Measurements from ENCODE around the gene TCL1B. TPM values are rescaled to one million over a fixed set of nuclear protein-coding genes. Genes with fewer than 3 reads are reported as not detected.

The TCL1B gene
- total RNA-seq, 3 donors from 2014 or later = not detected

DNA sequence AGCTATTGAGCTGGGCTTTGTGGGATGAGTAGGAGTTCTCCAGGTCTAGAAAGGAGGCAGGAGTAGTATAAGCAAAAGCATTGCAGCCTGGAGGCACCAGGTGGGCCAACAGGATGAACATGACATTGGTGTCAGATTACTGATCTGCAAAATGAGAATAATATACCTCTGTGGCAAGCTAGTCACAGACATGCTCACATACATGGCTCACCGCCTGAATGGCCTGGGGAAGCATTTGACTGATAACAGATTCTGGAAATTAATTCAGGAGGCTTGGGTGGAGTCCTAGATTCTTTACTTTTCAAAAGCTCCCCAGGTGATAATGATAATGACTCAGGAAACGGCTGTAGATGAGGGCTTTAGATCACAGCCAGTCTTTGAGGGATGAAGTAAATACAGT lies 709 bp downstream of the TCL1B start:
- intact Hi-C loops (cut with DNase I; ENCODE audit: low total_unique reads) = no loop called here
- Histone ChIP-seq H3K36me3 (no peaks in the 10 kb centered on the region), H3K27ac (no peak overlapping the region), H3K27me3 (peaks cover 0 to 19% of the 10 kb centered on the region in 2 donors), H3K4me1 (no peaks in the 10 kb centered on the region), H3K9me3 (no peaks in the 10 kb centered on the region), H3K4me3 (no peak overlapping the region)
- DNase-seq (ENCODE audit: low spot score in 2 of 2) = no peak
- no peak for TF ChIP-seq POLR2AphosphoS5 (IDR thresholded peaks at IDR 0.05)
- TF ChIP-seq POLR2A (IDR thresholded peaks at IDR 0.05) = no peak
- TF ChIP-seq, protein P1, sequence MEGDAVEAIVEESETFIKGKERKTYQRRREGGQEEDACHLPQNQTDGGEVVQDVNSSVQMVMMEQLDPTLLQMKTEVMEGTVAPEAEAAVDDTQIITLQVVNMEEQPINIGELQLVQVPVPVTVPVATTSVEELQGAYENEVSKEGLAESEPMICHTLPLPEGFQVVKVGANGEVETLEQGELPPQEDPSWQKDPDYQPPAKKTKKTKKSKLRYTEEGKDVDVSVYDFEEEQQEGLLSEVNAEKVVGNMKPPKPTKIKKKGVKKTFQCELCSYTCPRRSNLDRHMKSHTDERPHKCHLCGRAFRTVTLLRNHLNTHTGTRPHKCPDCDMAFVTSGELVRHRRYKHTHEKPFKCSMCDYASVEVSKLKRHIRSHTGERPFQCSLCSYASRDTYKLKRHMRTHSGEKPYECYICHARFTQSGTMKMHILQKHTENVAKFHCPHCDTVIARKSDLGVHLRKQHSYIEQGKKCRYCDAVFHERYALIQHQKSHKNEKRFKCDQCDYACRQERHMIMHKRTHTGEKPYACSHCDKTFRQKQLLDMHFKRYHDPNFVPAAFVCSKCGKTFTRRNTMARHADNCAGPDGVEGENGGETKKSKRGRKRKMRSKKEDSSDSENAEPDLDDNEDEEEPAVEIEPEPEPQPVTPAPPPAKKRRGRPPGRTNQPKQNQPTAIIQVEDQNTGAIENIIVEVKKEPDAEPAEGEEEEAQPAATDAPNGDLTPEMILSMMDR (IDR thresholded peaks at IDR 0.05) = no peak

DNA sequence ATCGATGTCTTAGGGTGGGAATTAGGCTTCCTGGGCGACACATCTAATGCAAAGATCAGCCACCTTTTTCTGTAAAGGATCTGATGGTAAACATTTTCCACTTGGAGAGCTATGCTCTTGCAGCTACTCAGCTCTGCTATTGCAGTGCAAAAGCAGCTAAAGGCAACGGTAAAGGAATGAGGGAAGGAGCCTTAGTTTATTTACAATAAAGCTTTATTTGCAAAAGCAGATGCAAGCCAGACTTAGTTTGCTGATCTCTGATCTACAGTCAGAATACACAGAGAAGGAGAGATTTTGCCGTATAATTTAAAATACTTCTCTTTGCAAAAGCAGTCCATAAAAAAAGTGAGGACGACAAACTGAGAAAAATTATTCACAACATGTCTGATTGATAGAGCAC lies 3.2 kb downstream of the TCL1B start:
- H3K4me3 ChIP-seq = no peak overlapping the region
- no peak overlapping the region for H3K27ac ChIP-seq
- H3K9me3 ChIP-seq = no peaks in the 10 kb centered on the region
- peaks cover 0 to 27% of the 10 kb centered on the region in 2 donors for H3K27me3 ChIP-seq
- no peak for DNase-seq (ENCODE audit: low spot score in 2 of 2)
- TF ChIP-seq, protein P1 (IDR thresholded peaks at IDR 0.05) = no peak
- TF ChIP-seq POLR2A (IDR thresholded peaks at IDR 0.05) = no peak
- TF ChIP-seq POLR2AphosphoS5 (IDR thresholded peaks at IDR 0.05) = no peak
- no peaks in the 10 kb centered on the region for H3K4me1 ChIP-seq
- H3K36me3 ChIP-seq = no peaks in the 10 kb centered on the region
- intact Hi-C loops (cut with DNase I; ENCODE audit: low total_unique reads) = no loop called here

DNA sequence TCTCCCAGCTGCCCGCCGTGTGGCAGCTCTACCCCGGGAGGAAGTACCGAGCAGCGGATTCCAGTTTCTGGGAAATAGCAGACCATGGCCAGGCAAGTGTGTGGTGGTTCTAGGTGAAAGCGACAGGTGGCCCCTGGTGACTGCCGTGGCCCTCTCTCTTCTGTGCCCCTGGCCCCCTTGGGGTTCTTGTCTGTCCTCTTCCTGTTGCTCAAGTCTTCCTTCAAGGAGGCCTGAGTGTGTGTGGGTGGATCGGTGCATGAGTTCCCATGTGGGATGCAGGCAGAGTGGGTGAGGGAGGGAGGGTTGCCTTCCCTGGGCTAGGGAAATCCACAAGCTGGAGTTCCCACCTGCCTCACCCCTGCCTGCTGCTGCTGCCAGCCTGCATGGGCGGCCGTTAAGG lies 4.6 kb downstream of the TCL1B start:
- H3K9me3 ChIP-seq = no peaks in the 10 kb centered on the region

DNA sequence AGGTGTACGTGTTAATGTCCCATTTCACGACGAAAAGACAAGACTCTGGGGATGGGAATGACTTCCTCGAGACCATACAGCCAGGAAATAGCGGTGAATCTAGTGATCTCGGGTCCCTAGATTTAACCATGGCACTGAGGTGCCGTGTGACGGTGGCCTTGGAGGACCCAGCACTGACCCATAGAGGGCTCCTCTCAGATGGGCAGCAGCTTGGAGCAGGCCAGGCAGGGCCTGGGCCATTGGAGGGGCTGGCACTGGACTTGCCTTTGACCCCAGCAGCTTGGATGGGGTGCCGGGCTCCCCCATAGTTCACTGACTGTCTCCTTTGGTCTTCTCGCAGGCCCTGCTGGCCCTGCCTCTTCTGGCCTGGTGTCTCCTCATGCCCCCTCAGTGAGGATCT lies 5.4 kb downstream of the TCL1B start:
- intact Hi-C loops (cut with DNase I; ENCODE audit: low total_unique reads) = loop anchor here (5.0 kb wide), 1 partner anchor 1929 kb away; no protein-coding TSS in a partner anchor
- DNase-seq (ENCODE audit: low spot score in 2 of 2) = no peak
- peaks cover 0 to 21% of the 10 kb centered on the region in 2 donors for H3K27me3 ChIP-seq
- TF ChIP-seq, protein P1 (IDR thresholded peaks at IDR 0.05) = no peak
- TF ChIP-seq POLR2AphosphoS5 (IDR thresholded peaks at IDR 0.05) (no peak), POLR2A (IDR thresholded peaks at IDR 0.05) (no peak)
- no peak overlapping the region for H3K27ac ChIP-seq
- H3K4me3 ChIP-seq = no peak overlapping the region
- H3K36me3 ChIP-seq = no peaks in the 10 kb centered on the region
- H3K4me1 ChIP-seq = no peaks in the 10 kb centered on the region
- no peaks in the 10 kb centered on the region for H3K9me3 ChIP-seq

More for the DNA sequence above, 4.6 kb downstream of the TCL1B start:
- DNase-seq (ENCODE audit: low spot score in 2 of 2) = no peak
- TF ChIP-seq, protein P1 (IDR thresholded peaks at IDR 0.05) = no peak
- no peak for TF ChIP-seq POLR2AphosphoS5 (IDR thresholded peaks at IDR 0.05)
- no peak for TF ChIP-seq POLR2A (IDR thresholded peaks at IDR 0.05)
- Histone ChIP-seq H3K27me3 (peaks cover 0 to 24% of the 10 kb centered on the region in 2 donors), H3K4me1 (no peaks in the 10 kb centered on the region), H3K4me3 (no peak overlapping the region), H3K36me3 (no peaks in the 10 kb centered on the region), H3K27ac (no peak overlapping the region)
- intact Hi-C loops (cut with DNase I; ENCODE audit: low total_unique reads) = loop anchor here (5.0 kb wide), 1 partner anchor 1929 kb away; no protein-coding TSS in a partner anchor

DNA sequence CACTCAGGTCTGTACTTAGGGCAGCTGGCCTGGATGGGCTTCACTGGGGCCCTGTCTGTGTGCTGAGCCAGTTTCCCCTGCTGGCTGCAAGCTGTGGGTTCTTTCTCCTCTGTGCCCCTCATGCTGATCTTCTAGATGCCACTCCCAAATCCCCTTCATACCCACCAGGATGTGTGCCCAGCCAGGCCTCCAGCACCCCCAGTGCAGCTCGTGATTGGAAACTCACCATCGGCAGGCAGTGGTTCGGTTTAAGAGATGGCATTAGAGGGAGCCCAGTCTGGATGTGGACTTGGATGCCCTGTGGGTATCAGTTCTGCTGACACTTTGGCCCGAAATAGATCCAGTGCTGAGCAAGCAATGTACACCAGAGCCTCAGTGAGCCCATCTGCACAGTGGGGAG lies 5.9 kb downstream of the TCL1B start:
- no peaks in the 10 kb centered on the region for H3K4me1 ChIP-seq
- H3K27ac ChIP-seq = no peak overlapping the region
- no peak for DNase-seq (ENCODE audit: low spot score in 2 of 2)
- no peak for TF ChIP-seq POLR2A (IDR thresholded peaks at IDR 0.05)
- TF ChIP-seq POLR2AphosphoS5 (IDR thresholded peaks at IDR 0.05) = no peak
- TF ChIP-seq, protein P1 (IDR thresholded peaks at IDR 0.05) = no peak
- no peak overlapping the region for H3K4me3 ChIP-seq
- H3K36me3 ChIP-seq = no peaks in the 10 kb centered on the region
- intact Hi-C loops (cut with DNase I; ENCODE audit: low total_unique reads) = loop anchor here (5.0 kb wide), 1 partner anchor 1930 kb away; no protein-coding TSS in a partner anchor
- no peaks in the 10 kb centered on the region for H3K9me3 ChIP-seq
- peaks cover 0 to 18% of the 10 kb centered on the region in 2 donors for H3K27me3 ChIP-seq

All from breast epithelium (tissue), 4 donors.